Heart right ventricle (tissue), 16 donors: ENCODE measurements around the gene ALK. TPM values are rescaled to one million over a fixed set of nuclear protein-coding genes. Genes with fewer than 3 reads are reported as not detected.

Experiments used
- ATAC-seq, 8 donors: fragments of 200-7000 bp; cut with Tn5 transposase; one replicate each; pipeline ENCODE4 v1.9.1; 2020; ENCODE audit warnings: mild to moderate bottlenecking in 8 of 8, moderate library complexity in 8 of 8, moderate number of reproducible peaks in 1 of 8
- DNase-seq, 2 donors: peaks; one replicate each; pipeline ENCODE4 v3.0.0-alpha.2; 2020
- H3K27ac ChIP-seq, 10 donors: fragments of 200-600 bp; sonication (generic) in 2 of 10; one replicate each; pipeline versions ENCODE4 v1.5.0 to v1.8.0; 2020 to 2022; ENCODE audit warnings: mild to moderate bottlenecking in 3 of 10
- H3K27me3 ChIP-seq, 7 donors: fragments of 200-600 bp; one replicate each; pipeline ENCODE4 v1.8.0; 2021 to 2022; ENCODE audit warnings: mild to moderate bottlenecking in 2 of 7
- H3K36me3 ChIP-seq, 9 donors: fragments of 200-600 bp; sonication (generic) in 1 of 9; one replicate each; pipeline versions ENCODE4 v1.5.0 to v1.8.0; 2020 to 2022; ENCODE audit warnings: mild to moderate bottlenecking in 2 of 9
- H3K4me1 ChIP-seq, 9 donors: fragments of 200-600 bp; sonication (generic) in 1 of 9; one replicate each; pipeline versions ENCODE4 v1.5.0 to v1.8.0; 2020 to 2022; ENCODE audit warnings: mild to moderate bottlenecking in 4 of 9
- H3K4me3 ChIP-seq, 10 donors: fragments of 200-600 bp; sonication (generic) in 2 of 10; one replicate each; pipeline versions ENCODE4 v1.5.0 to v1.8.0; 2020 to 2022; ENCODE audit warnings: mild to moderate bottlenecking in 7 of 10, moderate library complexity in 2 of 10
- H3K9me3 ChIP-seq, 11 donors: fragments of 200-600 bp in 10 of 11; sonication (generic) in 2 of 11; one replicate each; pipeline versions ENCODE4 v1.5.0 to v1.8.0; 2013 to 2022; ENCODE audit warnings: mild to moderate bottlenecking in 2 of 11, control low read depth in 1 of 11, moderate library complexity in 1 of 11
- CTCF ChIP-seq, 9 donors: fragments of 200-600 bp; sonication (generic) in 2 of 9; IDR thresholded peaks; one replicate each; pipeline versions ENCODE4 v1.5.0 to v1.8.0; 2021 to 2022; ENCODE audit warnings: antibody characterized with exemption in 9 of 9, mild to moderate bottlenecking in 5 of 9, moderate library complexity in 1 of 9
- WGBS, 2 donors: extraction: QIAGEN DNeasy Blood & Tissue Kit; methylation state at CpG; one replicate each; pipeline ENCODE4 v1.1.7; 2013; ENCODE audit warnings: inconsistent platforms in 1 of 2; 5-methylcytosine and 5-hydroxymethylcytosine counted together
- intact Hi-C, 10 donors: fragments of 100-400 bp; cut with DNase I; formaldehyde crosslinking; loops; one replicate each; pipeline versions ENCODE4 v1.11.1 to v1.14.2; 2022
- polyA plus RNA-seq, 2 donors: library from polyadenylated mRNA; stranded (reverse); fragments of 200-250 nt; gene quantifications; one replicate each; pipeline ENCODE4 v1.2.3, GENCODE V29; 2013
- total RNA-seq, 10 donors: library from RNA; stranded (reverse); fragmentation: NEBNext Ultra II Directional in 3 of 10; extraction: Animal tissue kit (Norgen Biotek cat#: 25700) in 3 of 10; gene quantifications; one replicate each; pipeline versions ENCODE4 v1.2.1 to v1.2.4, GENCODE V29; 2021 to 2023
- donor health status: Arrhythmogenic right ventricular cardiomyopathy.
- donor health status: ischemic (EF 13 %, LVEDD 7.1; RV severe dilation, severe dysfunction).
- donor health status: healthy with polysubstance abuse.
- donor health status: DM: no; HTN: yes; CAD: no.
- donor health status: DM: no; HTN: no; CAD: no.
- donor health status: ischemic (EF 25% LVEDD 6.9; RV normal size, moderate dysfunction).
- donor health status: ischemic (EF 25% LVEDD 5.7; RV mildly dilated, moderate dysfunction).
- donor health status: healthy.
- donor health status: DM: yes; HTN: yes; CAD: no.
- donor health status: Ischemic cardiomyopathy.
- donor health status: ischemic (EF 35%, LVEDD 5.7; RV mildly dilated, moderate dysfunction).
- donor health status: nonischemic (EF 11% LVEDD 7.7; RV severe dilation, severe dysfunction).
- donor health status: DM: yes; HTN: yes; CAD: no.
- donor health status: PGD.
- donor health status: ischemic (EF 29% LVEDD 5.4; RV normal size, mild dysfunction).
- donor health status: nonischemic (EF 23%, LVEDD 6.1; RV moderate dilation, normal function).

Gene ALK
- total and polyA plus RNA-seq, 12 donors = 0.01 to 0.24 (median 0.08) TPM; not detected in 7

GRCh38 chr2:29590211-29590610 lies 331.2 kb downstream of the ALK start:
- Histone ChIP-seq H3K27ac (no peak overlapping the region), H3K9me3 (no peaks in the 10 kb centered on the region), H3K4me3 (no peak overlapping the region), H3K27me3 (no peaks in the 10 kb centered on the region), H3K4me1 (no peaks in the 10 kb centered on the region), H3K36me3 (no peaks in the 10 kb centered on the region)
- no peak for DNase-seq
- no peak for TF ChIP-seq CTCF (IDR thresholded peaks at IDR 0.05)
- 90 to 92% methylated on average over 7 of the region's 7 CpGs for WGBS, 2 donors
- no peak for ATAC-seq
- intact Hi-C loops = no loop called here

GRCh38 chr2:29589440-29590103 lies 331.8 kb downstream of the ALK start:
- WGBS, 2 donors = 80 to 86% methylated on average over 5 of the region's 5 CpGs

GRCh38 chr2:29587402-29588190 lies 333.8 kb downstream of the ALK start:
- ATAC-seq = no peak
- Histone ChIP-seq H3K27me3 (no peaks in the 10 kb centered on the region), H3K4me1 (no peaks in the 10 kb centered on the region), H3K36me3 (no peaks in the 10 kb centered on the region), H3K9me3 (no peaks in the 10 kb centered on the region), H3K4me3 (no peak overlapping the region), H3K27ac (no peak overlapping the region)
- TF ChIP-seq CTCF (IDR thresholded peaks at IDR 0.05) = no peak
- intact Hi-C loops = no loop called here
- WGBS, 2 donors = 82 to 90% methylated on average over 5 of the region's 5 CpGs
- DNase-seq = no peak

More at GRCh38 chr2:29589440-29590103, 331.8 kb downstream of the ALK start:
- Histone ChIP-seq H3K27me3 (no peaks in the 10 kb centered on the region), H3K27ac (no peak overlapping the region), H3K9me3 (no peaks in the 10 kb centered on the region), H3K36me3 (no peaks in the 10 kb centered on the region), H3K4me1 (no peaks in the 10 kb centered on the region), H3K4me3 (no peak overlapping the region)
- ATAC-seq (no peak), DNase-seq (no peak)
- no peak for TF ChIP-seq CTCF (IDR thresholded peaks at IDR 0.05)
- intact Hi-C loops = no loop called here

- no peaks in the 10 kb centered on the region for H3K4me1 ChIP-seq
- DNase-seq (no peak), ATAC-seq (no peak)
- WGBS, 2 donors = 72 to 76% methylated on average over 1 of the region's 1 CpG
- intact Hi-C loops = no loop called here
- no peak overlapping the region for H3K27ac ChIP-seq
- H3K36me3 ChIP-seq = no peaks in the 10 kb centered on the region
- TF ChIP-seq CTCF (IDR thresholded peaks at IDR 0.05) = no peak
- no peak overlapping the region for H3K4me3 ChIP-seq
- H3K9me3 ChIP-seq = no peaks in the 10 kb centered on the region
- no peaks in the 10 kb centered on the region for H3K27me3 ChIP-seq
Observed at GRCh38 chr2:29586919-29587318, 334.5 kb downstream of the ALK start.
